H1 (cell line): ENCODE data around the gene KLHL29. TPM values are rescaled to one million over a fixed set of nuclear protein-coding genes. Genes with fewer than 3 reads are reported as not detected.

ENCODE experiments used
- CTCF ChIA-PET: fragments of 300-600 bp; sonication (Branson Sonifier 250); formaldehyde crosslinking; loops from one replicate; lab custom pipeline; 2021; ENCODE audit not compliant: partially characterized antibody; lab: Charles Lee
- POLR2A ChIA-PET: fragments of 300-600 bp; sonication (Branson Sonifier 250); formaldehyde crosslinking; loops from one replicate; lab custom pipeline; 2021; ENCODE audit warnings: inconsistent platforms; ENCODE audit not compliant: partially characterized antibody; lab: Charles Lee
- DNase-seq, 2 experiments: peaks; one replicate each; pipeline versions ENCODE4 v3.0.0 to v3.0.0-alpha.2; 2010 to 2022; ENCODE audit warnings: low spot score in 2 of 2, low read depth in 1 of 2, mixed read lengths in 1 of 2
- FAIRE-seq: peaks from 2 replicates; lab custom pipeline; 2011; peaks lifted over from hg19 to GRCh38; lab: Jason Lieb, UNC
- H2AFZ ChIP-seq: 2 replicates; pipeline ENCODE4 v1.8.1; 2012; ENCODE audit warnings: low read length, inconsistent platforms
- H2AK5ac ChIP-seq: 2 replicates; pipeline ENCODE4 v1.6.1; 2013; ENCODE audit warnings: low read depth, low read length
- H2BK120ac ChIP-seq: replicated peaks from 2 replicates; pipeline ENCODE3; 2013; ENCODE audit warnings: low read depth, low read length, inconsistent platforms
- H2BK12ac ChIP-seq: 2 replicates; pipeline ENCODE4 v1.6.1; 2013; ENCODE audit warnings: low read depth, low read length
- H2BK15ac ChIP-seq: 2 replicates; pipeline ENCODE4 v1.6.1; 2013; ENCODE audit warnings: low read length
- H2BK20ac ChIP-seq: 2 replicates; pipeline ENCODE4 v1.6.1; 2013; ENCODE audit warnings: low read length
- H2BK5ac ChIP-seq: 2 replicates; pipeline ENCODE4 v1.6.1; 2013; ENCODE audit warnings: low read depth, low read length
- H3K14ac ChIP-seq: 2 replicates; pipeline ENCODE4 v1.6.1; 2013; ENCODE audit warnings: inconsistent platforms; ENCODE audit not compliant: insufficient read length
- H3K18ac ChIP-seq: 2 replicates; pipeline ENCODE4 v1.6.1; 2013; ENCODE audit warnings: low read length; ENCODE audit errors: extremely low read depth
- H3K23ac ChIP-seq: 2 replicates; pipeline ENCODE4 v1.6.1; 2013; ENCODE audit warnings: inconsistent platforms; ENCODE audit not compliant: insufficient read length
- H3K23me2 ChIP-seq: 2 replicates; pipeline ENCODE4 v1.6.1; 2013; ENCODE audit warnings: low read depth, low read length
- H3K27ac ChIP-seq: 2 replicates; pipeline ENCODE4 v1.6.1; 2011; ENCODE audit warnings: low read depth, low read length, inconsistent platforms
- H3K27me3 ChIP-seq, 4 experiments: replicated peaks in 1 of 4; 1 replicate in 1 of 4; 2 replicates in 3 of 4; pipeline versions ENCODE4 v1.6.1 to v1.8.1; 2011 to 2013; ENCODE audit warnings: low read length in 3 of 4, mild to moderate bottlenecking in 3 of 4, inconsistent platforms in 2 of 4, mixed read lengths in 2 of 4, moderate library complexity in 1 of 4; ENCODE audit not compliant: control insufficient read depth in 3 of 4, insufficient read depth in 3 of 4; ENCODE audit errors: extremely low read depth in 1 of 4
- H3K36me3 ChIP-seq, 4 experiments: 2 replicates each; pipeline versions ENCODE4 v1.6.1 to v1.8.1; 2011 to 2013; ENCODE audit warnings: mild to moderate bottlenecking in 4 of 4, low read length in 3 of 4, moderate library complexity in 2 of 4, control low read depth in 1 of 4, inconsistent platforms in 1 of 4; ENCODE audit not compliant: insufficient read depth in 4 of 4, control insufficient read depth in 2 of 4
- H3K4ac ChIP-seq: replicated peaks from 2 replicates; pipeline ENCODE3; 2013; ENCODE audit warnings: low read length, low read depth, mixed read lengths, inconsistent platforms; ENCODE audit not compliant: insufficient read length
- H3K4me1 ChIP-seq, 4 experiments: replicated peaks in 1 of 4; 1 replicate in 1 of 4; 2 replicates in 3 of 4; pipeline versions ENCODE4 v1.6.1 to v1.8.1; 2011 to 2013; ENCODE audit warnings: low read length in 3 of 4, inconsistent platforms in 2 of 4, mixed read lengths in 1 of 4; ENCODE audit not compliant: insufficient read depth in 4 of 4, control insufficient read depth in 3 of 4
- H3K4me2 ChIP-seq, 2 experiments: 2 replicates each; pipeline versions ENCODE4 v1.6.1 to v1.8.1; 2011 to 2013; ENCODE audit warnings: low read depth in 2 of 2, low read length in 2 of 2, control low read depth in 1 of 2, inconsistent platforms in 1 of 2, mild to moderate bottlenecking in 1 of 2; ENCODE audit not compliant: insufficient read depth in 1 of 2
- H3K4me3 ChIP-seq, 4 experiments: fragments of 200-600, 300-600 bp in 1 of 4; sonication (generic), shearing (Covaris generic), sonication (Bioruptor Twin) in 1 of 4; 2 replicates each; pipeline versions ENCODE4 v1.5.1 to v1.8.1; 2011 to 2016; ENCODE audit warnings: low read length in 4 of 4, low read depth in 3 of 4, control low read depth in 2 of 4, inconsistent platforms in 2 of 4, mild to moderate bottlenecking in 2 of 4, mixed read lengths in 1 of 4, moderate library complexity in 1 of 4; ENCODE audit not compliant: insufficient read depth in 2 of 4; ENCODE audit errors: extremely low read depth in 1 of 4
- H3K56ac ChIP-seq: replicated peaks from 2 replicates; pipeline ENCODE3; 2013; ENCODE audit warnings: low read depth, mild to moderate bottlenecking, mixed read lengths, low read length, inconsistent platforms; ENCODE audit not compliant: insufficient read length
- H3K79me1 ChIP-seq: 2 replicates; pipeline ENCODE4 v1.6.1; 2013; ENCODE audit warnings: low read depth, low read length, control low read depth
- H3K79me2 ChIP-seq, 2 experiments: 2 replicates each; pipeline versions ENCODE4 v1.6.1 to v1.8.1; 2012 to 2013; ENCODE audit warnings: low read length in 2 of 2, mild to moderate bottlenecking in 2 of 2, inconsistent platforms in 1 of 2; ENCODE audit not compliant: insufficient read depth in 2 of 2, control insufficient read depth in 1 of 2
- H3K9ac ChIP-seq, 4 experiments: replicated peaks in 1 of 4; 1 replicate in 1 of 4; 2 replicates in 3 of 4; pipeline versions ENCODE4 v1.6.1 to v1.8.1; 2011 to 2013; ENCODE audit warnings: low read depth in 3 of 4, low read length in 3 of 4, control low read depth in 2 of 4, mild to moderate bottlenecking in 2 of 4, moderate library complexity in 2 of 4, inconsistent platforms in 1 of 4; ENCODE audit errors: extremely low read depth in 1 of 4
- H3K9me3 ChIP-seq, 2 experiments: 2 replicates each; pipeline versions ENCODE4 v1.6.1 to v1.8.1; 2012 to 2013; ENCODE audit warnings: mild to moderate bottlenecking in 2 of 2, moderate library complexity in 2 of 2, control low read depth in 1 of 2, inconsistent platforms in 1 of 2, low read depth in 1 of 2, low read length in 1 of 2, mixed read lengths in 1 of 2; ENCODE audit not compliant: insufficient read depth in 2 of 2
- H4K20me1 ChIP-seq, 2 experiments: replicated peaks in 1 of 2; 2 replicates each; pipeline versions ENCODE3 to v1.8.1; 2011 to 2013; ENCODE audit warnings: inconsistent platforms in 2 of 2, low read length in 2 of 2, mild to moderate bottlenecking in 1 of 2; ENCODE audit not compliant: insufficient read depth in 2 of 2, control insufficient read depth in 1 of 2
- H4K5ac ChIP-seq: 2 replicates; pipeline ENCODE4 v1.6.1; 2013; ENCODE audit warnings: low read length, low read depth, mixed read lengths, inconsistent platforms; ENCODE audit not compliant: insufficient read length
- H4K8ac ChIP-seq: 2 replicates; pipeline ENCODE4 v1.8.0; 2013; ENCODE audit warnings: mild to moderate bottlenecking, moderate library complexity, low read length, inconsistent platforms; ENCODE audit not compliant: insufficient read depth; ENCODE audit errors: extremely low read depth
- H4K91ac ChIP-seq: replicated peaks from 2 replicates; pipeline ENCODE3; 2013; ENCODE audit warnings: low read length, mixed read lengths, inconsistent platforms; ENCODE audit not compliant: insufficient read length
- ASH2L ChIP-seq: fragments of 200-600, 300-600 bp; sonication (generic); IDR thresholded peaks from one replicate; pipeline ENCODE4 v1.7.1; 2017; ENCODE audit warnings: low read length
- BRCA1 ChIP-seq: IDR thresholded peaks from 2 replicates; pipeline ENCODE4 v1.6.1; 2012; ENCODE audit warnings: low read depth, low read length, improper control_type of control experiment
- CBX8 ChIP-seq: fragments of 300-800, 300-1000 bp; sonication (generic); IDR thresholded peaks from 2 replicates; pipeline ENCODE4 v1.7.1; 2016; ENCODE audit warnings: low read depth, low read length, borderline replicate concordance
- KDM4A ChIP-seq: IDR thresholded peaks from one replicate; pipeline ENCODE4 v1.7.1; 2012; ENCODE audit warnings: low read depth, mild to moderate bottlenecking, moderate library complexity, low read length, inconsistent platforms; ENCODE audit not compliant: severe bottlenecking
- KDM5A ChIP-seq: fragments of 200-600 bp; IDR thresholded peaks from 2 replicates; pipeline ENCODE4 v1.7.1; 2012; ENCODE audit warnings: mild to moderate bottlenecking, low read length, inconsistent platforms, mixed read lengths
- RXRA ChIP-seq: IDR thresholded peaks from 2 replicates; pipeline ENCODE4 v1.6.1; 2011; ENCODE audit warnings: low read depth, mild to moderate bottlenecking, low read length, moderate library complexity; ENCODE audit not compliant: insufficient read depth
- TAF7 ChIP-seq: optimal IDR thresholded peaks from 2 replicates; pipeline ENCODE3; 2011; ENCODE audit warnings: low read depth, mild to moderate bottlenecking, inconsistent platforms, low read length, moderate library complexity, borderline replicate concordance
- ZNF274 ChIP-seq: IDR thresholded peaks from 2 replicates; pipeline ENCODE4 v1.7.0; 2012; ENCODE audit warnings: low read length, borderline replicate concordance; ENCODE audit errors: extremely low read depth
- WGBS, 2 experiments: shearing (Covaris generic) in 1 of 2; methylation state at CpG; one replicate each; pipeline versions ENCODE4 v1.1.6 to v1.1.7; 2013 to 2015; ENCODE audit warnings: low lambda C conversion rate in 2 of 2, mixed read lengths in 2 of 2, inconsistent platforms in 1 of 2, low coverage in 1 of 2, missing lambda C conversion rate in 1 of 2; ENCODE audit not compliant: insufficient replicate concordance in 2 of 2, insufficient coverage in 1 of 2, insufficient read length in 1 of 2; ENCODE audit errors: extremely low coverage in 1 of 2, missing lambda C conversion rate in 1 of 2; 5-methylcytosine and 5-hydroxymethylcytosine counted together
- polyA plus RNA-seq, 7 experiments: library from polyadenylated mRNA; depleted of rRNA in 3 of 7; stranded (reverse) in 5 of 7; unstranded in 2 of 7; fragments of >200 nt in 5 of 7; fragments of 200-250 nt in 2 of 7; gene quantifications; 1 replicate in 5 of 7; 2 replicates in 1 of 7; 4 replicates in 1 of 7; pipeline versions ENCODE4 v1.2.1 to v1.2.3, GENCODE V29; 2011 to 2013; ENCODE audit warnings: missing spikeins in 2 of 7, mixed read lengths in 2 of 7
- total RNA-seq: library from RNA; stranded (reverse); fragmentation: NEBNext Ultra II Directional; extraction: Animal tissue kit (Norgen Biotek cat#: 25700); gene quantifications from 2 replicates; pipeline ENCODE4 v1.2.1, GENCODE V29; 2021

The KLHL29 gene
- total and polyA plus RNA-seq, 2 of the 8 experiments (the other 6 are each of a cell fraction or from before 2014, with no cell fraction given), result 1.1 to 4.7 TPM

- no peak overlapping the region for H2BK5ac ChIP-seq
- FAIRE-seq (no peak), DNase-seq (no peak)
- no peak overlapping the region for H3K23ac ChIP-seq
- H2BK12ac ChIP-seq, result 0 out of 2 replicates have a peak overlapping the region, but pooled peaks have one; percentile 9
- no peaks in the 10 kb centered on the region for H3K9me3 ChIP-seq
- H3K56ac ChIP-seq, result no peak overlapping the region
- H3K79me1 ChIP-seq, result no peaks in the 10 kb centered on the region
- no peaks in the 10 kb centered on the region for H3K27me3 ChIP-seq
- no peak overlapping the region for H4K91ac ChIP-seq
- H2AK5ac ChIP-seq, result peak overlapping the region; percentile 49; the same call in 1 of the 2 replicates
- WGBS, 2 experiments, result 85% methylated on average over 8 of the region's 8 CpGs; no CpG with 5 or more reads in 1 of the 2 experiments
- peaks cover 6 to 17% (median 13%) of the 10 kb centered on the region in 4 experiments for H3K4me1 ChIP-seq
- H4K5ac ChIP-seq, result no peak overlapping the region
- H3K18ac ChIP-seq, result no peak overlapping the region
- H3K4me3 ChIP-seq, result no peak overlapping the region
- H3K79me2 ChIP-seq, result no peaks in the 10 kb centered on the region
- no peak overlapping the region for H3K9ac ChIP-seq
- H4K8ac ChIP-seq, result no peak overlapping the region
- no peak overlapping the region for H3K4me2 ChIP-seq
- H4K20me1 ChIP-seq, result no peaks in the 10 kb centered on the region
- no peak overlapping the region for H3K14ac ChIP-seq
- ChIA-PET POLR2A (no interaction called here), CTCF (interaction anchor here (1.0 to 1.7 kb wide), 3 partner anchors 11 to 87 kb away, joined by 3 to 5 read pairs (median 4); no protein-coding TSS in a partner anchor)
- H3K27ac ChIP-seq, result no peak overlapping the region
- no peaks in the 10 kb centered on the region for H3K36me3 ChIP-seq
- no peaks in the 10 kb centered on the region for H3K23me2 ChIP-seq
- H3K4ac ChIP-seq, result no peak overlapping the region
- H2BK20ac ChIP-seq, result no peak overlapping the region
- no peak overlapping the region for H2AFZ ChIP-seq
- H2BK120ac ChIP-seq, result no peak overlapping the region
- no peak overlapping the region for H2BK15ac ChIP-seq
- TF ChIP-seq BRCA1 (no peak), KDM4A (no peak), KDM5A (no peak), ASH2L (no peak), TAF7 (no peak), RXRA (no peak), ZNF274 (no peak), CBX8 (no peak)
Observed at GRCh38 chr2:23531881-23532280, 146.9 kb downstream of the KLHL29 start.
